ENCODE results near the gene DNAH9.

The DNAH9 gene

DNA sequence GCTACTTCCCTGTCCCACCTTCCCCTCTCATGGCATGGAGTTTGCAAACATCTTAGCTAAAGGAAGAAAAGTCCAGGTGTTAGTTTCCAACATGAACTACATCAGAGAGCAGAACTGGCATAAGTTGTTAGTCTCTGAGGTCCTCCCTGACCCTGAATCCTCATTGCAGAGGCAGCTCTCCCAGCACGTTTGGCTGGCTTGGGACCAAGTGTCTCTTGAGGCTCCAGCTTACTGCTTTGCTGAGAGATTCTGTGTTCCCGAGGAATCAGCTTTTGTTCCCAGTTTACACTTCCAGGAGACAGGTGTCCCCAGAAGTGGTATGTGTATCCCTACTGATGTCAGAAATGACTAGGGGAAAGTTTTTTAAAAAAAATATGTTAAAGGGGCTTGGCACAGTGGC lies 14.7 kb downstream of the DNAH9 start:
- DNase-seq: no peak

GRCh38 chr17:11618861-11619566 lies 20.7 kb downstream of the DNAH9 start:
- peak; percentile 1 for DNase-seq

DNA sequence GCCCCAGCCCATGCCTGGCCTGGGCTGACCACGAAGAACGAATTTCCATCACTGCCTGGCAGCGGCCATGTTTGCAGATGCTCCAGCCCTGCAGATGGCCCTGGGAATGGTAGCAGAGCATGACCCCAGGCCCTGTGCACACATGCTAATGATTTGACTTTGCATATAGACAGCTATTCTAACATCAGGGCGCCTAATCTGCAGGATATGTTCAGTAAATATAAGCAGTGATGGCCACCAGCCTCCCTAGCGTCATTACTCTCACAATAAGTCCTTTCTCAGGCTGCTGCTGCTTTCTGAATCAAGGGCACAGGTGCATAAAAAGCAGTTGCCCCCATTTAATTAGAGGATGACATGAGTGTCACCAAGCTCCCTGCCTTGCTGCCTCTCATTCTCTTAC lies 24.2 kb downstream of the DNAH9 start:
- no peak for DNase-seq

- DNase-seq: no peak
Observed at GRCh38 chr17:11624976-11625375, 26.7 kb downstream of the DNAH9 start.

DNA sequence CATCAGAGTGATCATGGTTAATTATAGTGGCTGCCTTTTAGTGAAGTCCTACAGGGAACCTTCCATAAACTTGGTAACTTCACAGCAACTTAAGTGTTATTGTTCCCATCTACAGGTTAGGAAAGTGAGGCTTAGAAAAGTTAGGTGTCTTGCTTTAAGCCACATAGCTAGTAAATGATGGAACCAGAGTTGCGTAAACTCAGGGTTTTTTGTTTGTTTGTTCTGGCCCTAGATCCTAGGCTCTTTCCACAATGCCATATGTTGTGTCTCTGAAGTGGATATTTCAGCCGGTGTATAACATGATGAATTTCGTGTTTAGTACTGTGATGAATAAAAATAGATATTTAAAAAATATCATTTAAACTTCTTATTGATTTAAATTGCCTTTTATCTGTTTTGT lies 27.6 kb downstream of the DNAH9 start:
- no peak for DNase-seq

DNA sequence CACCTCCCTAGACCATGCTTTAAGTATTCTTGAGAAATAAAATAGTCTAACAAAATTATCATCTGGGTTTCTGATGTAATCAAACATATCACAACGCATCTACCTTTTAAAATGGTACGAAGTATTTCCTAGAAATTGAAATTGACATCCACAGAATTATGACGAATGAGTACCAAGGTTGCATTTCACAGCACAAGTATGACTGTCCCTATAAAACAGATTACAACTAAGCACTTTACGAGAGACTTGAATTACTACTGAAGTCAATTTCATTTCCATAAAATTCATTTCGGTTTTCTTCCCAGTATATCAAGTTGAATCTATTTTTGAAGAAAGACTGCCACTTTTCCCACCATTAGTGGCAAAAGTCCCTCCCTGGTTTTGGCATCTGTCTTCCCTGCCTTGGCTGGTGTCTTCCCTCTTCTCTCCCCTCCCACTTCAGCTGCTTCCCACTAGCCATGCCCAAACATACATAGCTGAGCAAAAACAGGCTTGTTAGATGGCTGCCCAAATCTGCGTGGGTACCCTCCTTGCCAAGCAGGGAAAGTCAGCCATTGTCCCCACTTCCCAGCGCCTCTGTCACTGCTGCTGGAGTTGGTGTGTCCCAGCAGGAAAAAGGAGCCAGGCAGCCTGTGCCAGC lies 29.2 kb downstream of the DNAH9 start:
- DNase-seq: no peak

- no peak for DNase-seq
Observed at GRCh38 chr17:11628374-11628773, 30.1 kb downstream of the DNAH9 start.

DNA sequence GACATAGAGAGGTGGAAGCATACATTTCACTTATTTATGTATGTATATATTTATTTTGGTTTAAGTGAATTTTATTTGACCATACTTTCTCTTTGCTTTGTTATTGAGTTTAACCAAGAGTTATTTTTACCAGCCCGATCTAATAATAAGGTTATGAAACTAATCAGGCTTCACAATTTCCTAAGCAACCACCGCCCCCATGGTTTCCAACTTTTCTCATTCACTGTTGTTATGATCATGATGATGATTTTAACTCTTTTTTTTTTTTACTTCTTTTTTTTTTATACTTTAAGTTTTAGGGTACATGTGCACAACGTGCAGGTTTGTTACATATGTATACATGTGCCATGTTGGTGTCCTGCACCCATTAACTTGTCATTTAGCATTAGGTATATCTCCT lies 30.6 kb downstream of the DNAH9 start:
- DNase-seq: no peak

DNA sequence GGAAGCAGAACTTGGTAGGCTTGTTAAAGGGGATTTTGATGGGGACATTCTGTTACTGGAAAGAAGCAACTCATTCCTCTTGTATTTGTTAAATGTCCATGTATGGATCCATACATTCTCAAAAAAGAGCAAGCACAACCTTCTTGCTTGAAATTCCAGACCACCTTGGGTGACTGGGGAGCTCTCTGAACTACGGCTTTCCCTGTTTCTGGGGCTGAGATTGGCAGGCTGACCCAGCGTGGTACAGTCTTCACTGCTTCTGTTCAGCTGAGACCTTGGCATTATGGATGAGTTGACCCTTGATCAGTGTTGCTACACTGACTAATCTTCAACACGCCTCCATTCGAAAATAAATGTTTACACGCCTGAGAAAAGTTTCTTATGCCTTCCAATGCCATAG lies 38.5 kb downstream of the DNAH9 start:
- DNase-seq: no peak

DNA sequence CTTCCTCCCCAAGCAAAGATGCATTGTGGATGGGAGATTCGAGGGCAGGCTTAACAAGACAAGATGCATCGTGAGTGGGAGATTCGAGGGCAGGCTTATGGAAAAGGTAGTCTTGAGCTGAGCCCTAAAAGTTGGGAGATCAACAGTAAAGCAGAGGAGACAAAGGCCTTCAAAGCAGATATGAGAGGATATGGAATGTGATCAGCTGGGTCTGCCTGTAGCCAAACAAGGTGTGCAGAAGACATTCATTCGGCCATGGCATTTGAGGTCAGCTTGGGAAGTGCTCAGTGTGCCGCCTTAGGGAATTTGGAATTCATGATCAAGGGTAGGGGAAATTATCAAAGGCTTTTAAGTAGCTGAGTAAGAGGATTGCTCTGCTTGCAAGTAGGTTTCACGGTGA lies 39.5 kb downstream of the DNAH9 start:
- no peak for DNase-seq

DNA sequence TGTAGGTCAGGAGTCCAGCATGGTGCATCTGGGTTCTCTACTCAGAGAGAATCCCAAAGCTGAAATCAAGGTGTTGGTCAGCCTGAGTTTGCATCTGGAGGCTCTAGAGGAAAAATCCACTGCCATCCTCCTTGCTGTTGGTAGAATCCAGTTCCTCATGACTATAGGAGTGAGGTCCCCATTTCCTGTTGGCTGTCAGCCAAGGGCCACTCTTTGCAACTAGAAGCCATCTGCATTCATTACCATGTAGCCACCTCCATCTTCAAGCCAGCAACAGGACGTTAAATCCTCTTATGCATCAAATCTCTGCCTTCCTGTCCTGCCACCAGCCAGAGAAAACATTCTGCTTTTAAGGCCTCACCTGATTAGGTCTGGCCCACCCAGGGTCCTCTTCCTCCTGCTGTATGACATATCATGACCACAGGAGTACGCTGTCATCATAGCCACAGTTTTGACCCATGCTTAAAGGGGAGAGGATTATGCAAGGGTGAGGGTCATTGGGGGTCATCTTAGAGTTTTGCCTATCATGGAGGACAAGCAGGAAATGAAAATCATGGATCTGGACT lies 40.5 kb downstream of the DNAH9 start:
- DNase-seq: no peak

DNA sequence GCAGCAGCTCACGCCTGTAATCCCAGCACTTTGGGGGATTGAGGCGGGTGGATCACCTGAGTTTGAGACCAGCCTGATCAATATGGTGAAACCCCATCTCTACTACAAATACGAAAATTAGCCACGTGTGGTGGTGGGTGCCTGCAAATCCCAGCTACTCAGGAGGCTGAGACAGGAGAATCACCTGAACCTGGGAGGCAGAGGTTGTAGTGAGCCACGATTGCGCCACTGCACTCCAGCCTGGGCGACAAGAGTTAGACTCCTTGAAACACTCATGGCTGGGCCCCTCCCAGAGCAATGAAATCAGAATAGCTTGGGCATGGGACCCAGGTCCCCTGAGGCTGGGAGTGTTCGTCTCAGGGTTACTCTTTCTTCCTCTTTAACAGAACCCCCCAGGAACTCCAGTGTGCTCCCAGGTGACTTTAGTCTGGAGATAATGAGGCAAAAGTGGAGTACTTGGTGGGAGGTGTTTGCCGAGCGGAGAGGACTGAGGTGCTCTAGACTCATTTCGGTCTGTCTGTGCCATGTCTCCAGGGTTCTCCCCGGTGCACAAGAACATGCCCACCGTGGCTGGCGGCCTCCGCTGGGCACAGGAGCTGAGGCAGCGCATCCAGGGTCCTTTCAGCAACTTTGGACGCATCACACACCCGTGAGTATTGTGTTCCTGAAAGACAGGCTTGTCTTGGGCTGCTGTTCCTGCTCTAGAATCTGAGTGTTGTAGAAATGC lies 41.6 kb downstream of the DNAH9 start:
- DNase-seq: no peak

GRCh38 chr17:11640463-11640814 lies 42.2 kb downstream of the DNAH9 start:
- DNase-seq: no peak

GRCh38 chr17:11641521-11642275 lies 43.4 kb downstream of the DNAH9 start:
- no peak for DNase-seq

GRCh38 chr17:11642655-11643054 lies 44.4 kb downstream of the DNAH9 start:
- DNase-seq: no peak

GRCh38 chr17:11643851-11644250 lies 45.6 kb downstream of the DNAH9 start:
- DNase-seq: no peak

DNA sequence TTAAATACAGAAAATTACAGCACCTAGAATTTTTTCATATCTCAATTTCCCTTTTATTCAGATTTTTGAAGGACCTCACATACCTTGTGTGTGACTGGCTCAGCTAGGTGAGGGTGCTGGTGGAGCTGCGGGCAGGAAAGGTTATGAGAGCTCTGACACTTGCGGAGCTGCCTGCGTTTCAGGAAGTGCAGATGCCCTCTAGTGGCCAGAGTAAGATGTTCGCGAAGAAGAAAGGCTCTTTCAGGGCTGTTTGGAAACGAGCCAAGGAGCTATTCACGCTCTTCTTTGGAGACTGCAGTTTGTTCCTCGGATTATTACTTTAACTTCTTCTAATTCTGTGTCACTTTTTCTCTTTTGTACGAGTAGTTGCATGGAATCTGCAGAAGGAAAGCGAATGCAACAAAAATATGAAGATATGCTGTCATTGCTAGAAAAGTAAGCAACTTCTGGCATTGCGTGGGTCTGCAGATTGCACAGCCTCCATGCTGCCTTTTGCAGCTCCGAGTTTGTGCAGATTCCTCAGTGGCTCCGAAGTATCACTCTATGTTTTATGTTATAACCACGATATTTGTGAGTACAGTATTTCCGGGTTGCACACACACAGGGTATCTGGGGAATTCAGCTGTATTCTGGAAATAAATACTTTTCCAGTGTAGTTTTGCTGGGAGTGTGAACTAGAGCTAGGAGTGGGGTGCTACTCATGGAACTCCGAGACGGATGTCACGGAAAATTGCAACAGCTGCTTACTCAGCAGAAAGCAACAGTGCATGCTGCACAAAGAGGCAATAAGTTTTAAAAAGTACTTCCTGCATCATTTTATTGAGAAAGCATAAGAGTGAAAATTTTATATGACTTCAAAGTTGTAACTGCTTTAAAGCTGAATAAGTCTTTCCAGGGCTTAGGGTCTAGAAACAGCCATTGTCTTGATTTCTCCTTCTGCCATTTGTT lies 46.3 kb downstream of the DNAH9 start:
- DNase-seq: peak; percentile 67

- no peak for DNase-seq
Observed at GRCh38 chr17:11645426-11645825, 47.2 kb downstream of the DNAH9 start.

DNA sequence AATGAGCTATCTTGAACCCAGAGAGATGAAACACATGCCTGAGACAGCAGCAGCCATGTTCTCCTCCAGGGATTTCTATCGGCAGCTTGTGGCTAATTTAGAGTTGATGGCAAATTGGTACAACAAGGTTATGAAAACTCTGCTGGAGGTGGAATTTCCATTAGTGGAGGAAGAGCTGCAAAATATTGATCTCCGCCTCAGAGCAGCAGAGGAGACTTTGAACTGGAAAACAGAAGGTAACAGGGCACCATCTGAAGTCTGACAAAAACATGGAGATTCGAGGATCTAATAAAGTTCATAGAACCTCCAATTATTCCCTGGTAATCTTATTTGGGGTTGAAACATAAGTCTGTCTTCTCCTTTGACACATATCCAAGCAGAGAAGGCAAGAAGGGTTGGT lies 52.8 kb downstream of the DNAH9 start:
- DNase-seq: no peak

DNA sequence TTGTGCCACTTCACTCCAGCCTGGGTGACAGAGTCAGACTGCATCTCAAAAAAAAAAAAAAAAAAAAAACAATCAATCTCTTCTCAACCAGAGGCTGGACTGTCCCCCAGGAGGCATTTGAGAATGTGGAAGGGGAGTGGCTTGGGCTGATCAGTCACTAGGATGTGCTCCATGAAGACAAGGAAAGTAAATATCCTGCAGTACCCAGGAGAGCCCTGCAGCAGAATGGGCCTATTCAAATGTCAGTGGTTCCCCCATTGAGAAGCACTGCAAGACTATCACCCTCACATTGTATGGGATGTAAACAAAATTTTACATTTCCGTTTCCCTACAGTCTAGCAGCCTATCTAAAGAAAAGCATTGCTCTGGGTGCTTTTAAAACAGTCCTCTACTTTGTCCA lies 70.3 kb downstream of the DNAH9 start:
- no peak for DNase-seq

- no peak for DNase-seq
Observed at GRCh38 chr17:11671126-11671525, 72.9 kb downstream of the DNAH9 start.

GRCh38 chr17:11682646-11683045 lies 84.4 kb downstream of the DNAH9 start:
- no peak for DNase-seq

Data from OCI-M1 (cell line).